ENCODE results near the gene LRIT2. TPM values are rescaled to one million over a fixed set of nuclear protein-coding genes. Genes with fewer than 3 reads are reported as not detected.
A peak's percentile ranks its signal among the peaks of the same experiment; 100 is the strongest.

The LRIT2 gene
- total and polyA plus RNA-seq, 9 of the 15 experiments (the other 6 are each of a cell fraction or from before 2014, with no cell fraction given) = not detected

GRCh38 chr10:84248794-84249193, 23.4 kb upstream of the LRIT2 start:
- no peak overlapping the region for H2AFZ ChIP-seq (ENCODE audit: low read depth, low read length)
- WGBS (ENCODE audit: insufficient coverage, low coverage, missing lambda C conversion rate) = 0% methylated on average over 12 of the region's 12 CpGs
- ChIA-PET CTCF (ENCODE audit: low intra/inter-chr PET ratio) (no interaction called here), POLR2A (interaction anchor here (0.6 to 1.5 kb wide), 4 partner anchors 9 to 263 kb away, joined by 3 to 5 read pairs (median 4); no protein-coding TSS in a partner anchor)
- 0 out of 2 replicates have a peak, but pooled peaks cover 2% of the 10 kb centered on the region for H4K20me1 ChIP-seq (replicated peaks; ENCODE audit: control insufficient read depth, insufficient read depth, low read length)
- H3K79me2 ChIP-seq (ENCODE audit: control insufficient read depth, insufficient read depth, low read length) = no peaks in the 10 kb centered on the region
- no peak overlapping the region for H3K4me3 ChIP-seq
- peaks cover 20 to 50% of the 10 kb centered on the region in 2 experiments; a peak in 4 of 5 replicates for H3K27me3 ChIP-seq (ENCODE audit: control insufficient read depth in 2 of 2, insufficient read depth in 2 of 2, low read length in 2 of 2)
- H3K36me3 ChIP-seq (ENCODE audit: control insufficient read depth, insufficient read depth, low read length) = no peaks in the 10 kb centered on the region
- H3K9me1 ChIP-seq (ENCODE audit: control insufficient read depth, insufficient read depth, low read length) = no peaks in the 10 kb centered on the region
- no peaks in the 10 kb centered on the region for H3K9me3 ChIP-seq (replicated peaks; ENCODE audit: control insufficient read depth, insufficient read depth, low read depth, low read length)
- peak in 1 of 4 experiments; percentile 41 for DNase-seq (ENCODE audit: extremely low read depth in 1 of 4, low spot score in 3 of 4)
- peak overlapping the region; percentile 39 for H3K4me2 ChIP-seq (ENCODE audit: insufficient read depth, low read length)
- intact Hi-C loops (cut with micrococcal nuclease) (no loop called here), in situ Hi-C loops (cut with MboI) (no loop called here)
- H3K27ac ChIP-seq (ENCODE audit: extremely low read depth, low read depth, low read length) = no peak overlapping the region
- peak; percentile 81 for ATAC-seq
- H3K9ac ChIP-seq (ENCODE audit: insufficient read depth in 1 of 2, low read depth in 2 of 2, low read length in 2 of 2) = no peak overlapping the region; a peak in 1 of 4 replicates
- no TSS peak for BruUV-seq (replicated peaks)
- no peak for FAIRE-seq
- peaks cover 0 to 5% of the 10 kb centered on the region in 2 experiments; a peak in 1 of 5 replicates for H3K4me1 ChIP-seq (replicated peaks in 1 of 2; ENCODE audit: control insufficient read depth in 2 of 2, insufficient read depth in 2 of 2, low read length in 2 of 2)
- TF ChIP-seq ZC3H4 (CRISPR knock-in tag; IDR thresholded peaks at IDR 0.05; ENCODE audit: borderline replicate concordance) = no peak
- peak; percentile 70; the same call in 1 of the 2 replicates for TF ChIP-seq CTBP1 (IDR thresholded peaks at IDR 0.05; ENCODE audit: borderline replicate concordance)
- no peak for TF ChIP-seq C11orf30 (IDR thresholded peaks at IDR 0.05; ENCODE audit: low read depth)
- TF ChIP-seq HMG20B (CRISPR knock-in tag; IDR thresholded peaks at IDR 0.05) = no peak
- no peak for TF ChIP-seq TFE3 (CRISPR knock-in tag; IDR thresholded peaks at IDR 0.05)
- TF ChIP-seq RAD21 (CRISPR knock-in tag; conservative IDR thresholded peaks at IDR 0.05 in 1 of 2, IDR thresholded peaks at IDR 0.05 in 1 of 2) = peak in 1 of 2 experiments; percentile 35; a peak in 1 of 4 replicates
- TF ChIP-seq NKRF (IDR thresholded peaks at IDR 0.05; ENCODE audit: borderline replicate concordance) = no peak
- 0 out of 2 replicates have a peak, but pooled peaks have one; percentile 28 for TF ChIP-seq TCF3 (CRISPR knock-in tag; IDR thresholded peaks at IDR 0.05)
- TF ChIP-seq ZNF449 (CRISPR knock-in tag; IDR thresholded peaks at IDR 0.05) = no peak
- TF ChIP-seq PBX2 (CRISPR knock-in tag; IDR thresholded peaks at IDR 0.05; ENCODE audit: low read depth) = no peak
- no peak for TF ChIP-seq PBX2 (tag; conservative IDR thresholded peaks at IDR 0.05; ENCODE audit: low read depth)

Measured in K562 (cell line).